ENCODE results near the gene NRDE2.

Gene NRDE2

DNA sequence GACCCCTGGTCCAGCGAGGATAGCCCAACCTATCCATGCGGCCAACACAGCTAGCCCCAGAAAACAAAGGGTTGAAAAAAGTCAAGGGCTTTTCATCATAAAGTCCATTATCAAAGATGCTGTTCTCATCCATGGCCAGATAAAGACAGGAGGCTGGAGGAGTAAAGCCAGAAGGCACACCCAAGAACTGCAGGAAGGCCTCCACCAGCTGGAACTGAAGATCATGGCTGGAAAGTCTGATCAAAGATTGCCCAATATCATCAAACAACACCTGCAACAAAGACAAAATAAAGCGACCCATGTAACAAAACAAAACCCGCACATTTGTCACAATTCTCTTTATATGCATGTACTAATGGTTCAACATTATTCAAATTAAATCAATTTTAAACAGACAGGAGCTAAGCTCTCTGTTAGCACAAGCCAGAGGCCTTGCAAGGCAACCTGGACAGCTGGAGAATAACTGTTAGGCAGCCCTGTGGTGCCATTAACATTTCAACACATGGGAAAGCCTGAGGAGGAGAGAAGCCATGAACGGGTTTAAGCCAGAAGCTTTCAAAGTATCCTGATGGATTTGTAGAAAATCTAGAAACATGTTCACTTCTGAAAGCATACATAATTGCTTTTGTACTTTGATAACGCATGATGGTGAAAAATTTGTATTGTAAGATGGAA, 41.3 kb downstream of the NRDE2 start:
- TF ChIP-seq EZH2phosphoT487 (conservative IDR thresholded peaks at IDR 0.05; ENCODE audit: low read length) = no peak
- TF ChIP-seq, protein P1, sequence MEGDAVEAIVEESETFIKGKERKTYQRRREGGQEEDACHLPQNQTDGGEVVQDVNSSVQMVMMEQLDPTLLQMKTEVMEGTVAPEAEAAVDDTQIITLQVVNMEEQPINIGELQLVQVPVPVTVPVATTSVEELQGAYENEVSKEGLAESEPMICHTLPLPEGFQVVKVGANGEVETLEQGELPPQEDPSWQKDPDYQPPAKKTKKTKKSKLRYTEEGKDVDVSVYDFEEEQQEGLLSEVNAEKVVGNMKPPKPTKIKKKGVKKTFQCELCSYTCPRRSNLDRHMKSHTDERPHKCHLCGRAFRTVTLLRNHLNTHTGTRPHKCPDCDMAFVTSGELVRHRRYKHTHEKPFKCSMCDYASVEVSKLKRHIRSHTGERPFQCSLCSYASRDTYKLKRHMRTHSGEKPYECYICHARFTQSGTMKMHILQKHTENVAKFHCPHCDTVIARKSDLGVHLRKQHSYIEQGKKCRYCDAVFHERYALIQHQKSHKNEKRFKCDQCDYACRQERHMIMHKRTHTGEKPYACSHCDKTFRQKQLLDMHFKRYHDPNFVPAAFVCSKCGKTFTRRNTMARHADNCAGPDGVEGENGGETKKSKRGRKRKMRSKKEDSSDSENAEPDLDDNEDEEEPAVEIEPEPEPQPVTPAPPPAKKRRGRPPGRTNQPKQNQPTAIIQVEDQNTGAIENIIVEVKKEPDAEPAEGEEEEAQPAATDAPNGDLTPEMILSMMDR (IDR thresholded peaks at IDR 0.05; ENCODE audit: insufficient read depth, low read length, poor library complexity, severe bottlenecking) = no peak
- Histone ChIP-seq H3K9me2 (replicated peaks; ENCODE audit: insufficient read depth, low read length) (no peaks in the 10 kb centered on the region), H3F3A (ENCODE audit: insufficient read depth) (no peaks in the 10 kb centered on the region), H3K27ac (ENCODE audit: low read depth, low read length) (no peak overlapping the region), H3K36me3 (ENCODE audit: low read length) (no peaks in the 10 kb centered on the region; the same call in 1 of the 2 replicates), H3K9ac (ENCODE audit: low read length) (no peak overlapping the region), H2AFZ (ENCODE audit: low read depth, low read length, severe bottlenecking) (no peak overlapping the region), H3K4me3 (ENCODE audit: insufficient read depth, low read length, poor library complexity, severe bottlenecking) (no peak overlapping the region), H3K79me2 (ENCODE audit: insufficient read depth, low read length) (no peaks in the 10 kb centered on the region), H3K27me3 (ENCODE audit: low read length) (no peaks in the 10 kb centered on the region), H3K9me3 (ENCODE audit: insufficient read depth, low read length) (no peaks in the 10 kb centered on the region), H3K4me2 (ENCODE audit: low read depth, low read length, poor library complexity, severe bottlenecking) (no peak overlapping the region), H4K20me1 (ENCODE audit: low read depth, low read length) (no peaks in the 10 kb centered on the region)

GRCh38 chr14:90288651-90289355, 42.9 kb downstream of the NRDE2 start:
- H4K20me1 ChIP-seq (ENCODE audit: low read depth, low read length) = no peaks in the 10 kb centered on the region
- no peak overlapping the region for H3K27ac ChIP-seq (ENCODE audit: low read depth, low read length)
- H3K36me3 ChIP-seq (ENCODE audit: low read length) = no peaks in the 10 kb centered on the region; the same call in 1 of the 2 replicates
- H3K4me2 ChIP-seq (ENCODE audit: low read depth, low read length, poor library complexity, severe bottlenecking) = no peak overlapping the region
- H3K9me2 ChIP-seq (replicated peaks; ENCODE audit: insufficient read depth, low read length) = no peaks in the 10 kb centered on the region
- H3K9ac ChIP-seq (ENCODE audit: low read length) = no peak overlapping the region
- H3K9me3 ChIP-seq (ENCODE audit: insufficient read depth, low read length) = no peaks in the 10 kb centered on the region
- H3F3A ChIP-seq (ENCODE audit: insufficient read depth) = no peaks in the 10 kb centered on the region
- no peak overlapping the region for H3K4me3 ChIP-seq (ENCODE audit: insufficient read depth, low read length, poor library complexity, severe bottlenecking)
- no peaks in the 10 kb centered on the region for H3K27me3 ChIP-seq (ENCODE audit: low read length)
- no peaks in the 10 kb centered on the region for H3K79me2 ChIP-seq (ENCODE audit: insufficient read depth, low read length)
- no peak overlapping the region for H2AFZ ChIP-seq (ENCODE audit: low read depth, low read length, severe bottlenecking)
- no peak for TF ChIP-seq EZH2phosphoT487 (conservative IDR thresholded peaks at IDR 0.05; ENCODE audit: low read length)
- TF ChIP-seq, protein P1 (IDR thresholded peaks at IDR 0.05; ENCODE audit: insufficient read depth, low read length, poor library complexity, severe bottlenecking) = no peak

DNA sequence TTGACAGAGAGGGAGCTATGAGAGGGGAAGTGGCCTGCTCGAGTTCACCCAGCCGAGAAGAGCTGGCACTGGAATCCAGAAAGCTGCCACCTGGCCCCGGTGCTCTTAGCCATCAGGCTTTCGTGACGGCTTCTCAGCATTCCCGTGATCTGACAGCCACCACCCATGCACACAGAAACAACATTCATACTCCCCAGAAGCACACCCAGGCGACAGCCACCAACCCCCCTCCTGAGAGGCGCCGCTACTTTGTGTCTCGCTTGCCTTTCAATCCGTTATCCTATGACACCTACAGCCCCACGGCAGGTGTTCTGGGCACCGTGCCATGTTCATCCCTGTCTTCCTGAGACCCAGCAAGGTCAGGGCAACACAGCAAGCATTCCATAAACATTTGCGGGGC, 44.0 kb downstream of the NRDE2 start:
- no peaks in the 10 kb centered on the region for H3K27me3 ChIP-seq (ENCODE audit: low read length)
- H3K9me2 ChIP-seq (replicated peaks; ENCODE audit: insufficient read depth, low read length) = no peaks in the 10 kb centered on the region
- no peak overlapping the region for H2AFZ ChIP-seq (ENCODE audit: low read depth, low read length, severe bottlenecking)
- no peaks in the 10 kb centered on the region for H4K20me1 ChIP-seq (ENCODE audit: low read depth, low read length)
- no peak overlapping the region for H3K9ac ChIP-seq (ENCODE audit: low read length)
- no peak overlapping the region for H3K27ac ChIP-seq (ENCODE audit: low read depth, low read length)
- no peaks in the 10 kb centered on the region for H3K9me3 ChIP-seq (ENCODE audit: insufficient read depth, low read length)
- TF ChIP-seq, protein P1 (IDR thresholded peaks at IDR 0.05; ENCODE audit: insufficient read depth, low read length, poor library complexity, severe bottlenecking) = no peak
- no peak for TF ChIP-seq EZH2phosphoT487 (conservative IDR thresholded peaks at IDR 0.05; ENCODE audit: low read length)
- H3K4me2 ChIP-seq (ENCODE audit: low read depth, low read length, poor library complexity, severe bottlenecking) = no peak overlapping the region
- no peaks in the 10 kb centered on the region for H3F3A ChIP-seq (ENCODE audit: insufficient read depth)
- no peaks in the 10 kb centered on the region for H3K36me3 ChIP-seq (ENCODE audit: low read length)
- H3K79me2 ChIP-seq (ENCODE audit: insufficient read depth, low read length) = no peaks in the 10 kb centered on the region
- H3K4me3 ChIP-seq (ENCODE audit: insufficient read depth, low read length, poor library complexity, severe bottlenecking) = no peak overlapping the region
